HuH-7 (cell line): ENCODE data around the gene PCDH15.

ENCODE experiments used
- DNase-seq: peaks from one replicate; pipeline ENCODE4 v3.0.0; 2011; ENCODE audit warnings: low spot score

Gene PCDH15

DNA sequence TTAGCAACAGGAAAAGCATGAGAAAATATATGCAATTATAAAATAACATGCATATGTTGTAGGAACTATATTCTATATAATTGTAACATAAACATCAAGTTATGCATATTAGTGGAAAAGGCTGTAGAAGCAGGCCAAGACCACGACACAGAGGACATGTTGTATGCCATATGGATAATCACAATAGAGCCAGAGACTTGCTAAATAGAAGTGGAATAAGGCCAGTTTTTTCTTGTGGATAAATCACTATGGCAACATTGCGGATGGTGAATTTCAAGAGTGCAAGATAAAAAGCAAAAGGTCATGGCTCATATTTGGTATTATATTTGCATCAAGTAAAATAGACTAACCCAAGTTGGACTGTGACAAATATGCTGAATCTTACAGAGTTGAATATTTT lies 93.0 kb downstream of the PCDH15 start:
- no peak for DNase-seq

- DNase-seq = no peak
Measured at GRCh38 chr10:54702583-54703485, 98.2 kb downstream of the PCDH15 start.

DNA sequence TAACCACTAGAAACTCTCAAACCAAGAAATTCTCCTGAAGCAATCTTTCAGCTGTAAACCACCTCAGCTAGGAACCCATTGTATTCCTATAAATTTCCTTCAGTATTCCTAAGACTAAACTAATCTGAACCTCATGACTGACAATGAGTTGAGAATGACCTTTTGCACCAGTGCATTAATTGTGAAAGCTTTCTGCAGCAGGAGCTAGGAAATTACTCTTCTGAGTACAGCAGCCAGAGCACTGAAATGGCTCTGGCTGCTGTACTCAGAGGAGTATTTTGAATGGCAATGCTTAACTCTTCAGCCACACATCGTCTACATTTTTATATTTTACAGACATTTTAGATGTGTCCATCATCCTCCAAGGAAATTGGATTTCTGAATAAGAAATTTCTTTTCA lies 109.7 kb downstream of the PCDH15 start:
- no peak for DNase-seq

GRCh38 chr10:54682554-54682953 lies 118.5 kb downstream of the PCDH15 start:
- no peak for DNase-seq

DNA sequence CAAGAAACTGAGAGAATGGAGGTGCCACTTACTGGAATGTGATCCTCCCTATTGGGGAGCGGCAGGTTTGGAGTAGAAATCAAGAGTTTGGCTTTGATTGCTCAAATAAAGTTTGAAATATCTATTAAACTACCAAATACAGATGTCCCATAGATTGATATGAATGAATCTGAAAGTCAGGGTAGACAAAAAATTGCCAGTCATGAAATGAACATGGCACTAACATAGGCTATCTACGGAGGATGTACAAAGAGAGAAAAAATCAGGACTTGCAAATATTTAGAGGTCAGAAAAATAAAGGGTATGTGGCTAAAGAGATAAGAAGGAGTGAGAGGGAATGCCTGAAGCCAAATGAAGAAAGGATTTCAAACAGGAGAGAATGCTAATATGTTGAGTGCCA lies 119.9 kb downstream of the PCDH15 start:
- DNase-seq = no peak

GRCh38 chr10:54667136-54667535 lies 133.9 kb downstream of the PCDH15 start:
- DNase-seq = no peak

DNA sequence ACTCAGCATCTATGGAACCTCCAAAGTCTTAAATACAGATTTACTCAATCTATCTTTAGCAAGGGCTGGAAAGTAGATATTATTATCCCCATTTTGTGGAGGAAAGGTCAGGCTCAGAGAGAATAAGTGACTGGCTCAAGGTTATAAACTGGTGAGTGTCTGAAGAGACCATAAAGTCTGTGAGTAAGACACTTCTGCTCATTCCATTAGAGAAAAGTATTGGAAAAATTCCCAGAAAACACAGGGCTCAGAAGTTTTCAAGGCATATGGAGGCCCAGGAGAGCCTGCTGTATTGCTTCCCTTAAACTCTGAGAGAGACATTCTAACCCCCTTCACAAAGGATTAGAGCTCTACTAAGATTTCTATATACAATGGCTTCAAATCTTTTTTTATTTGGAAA lies 134.8 kb downstream of the PCDH15 start:
- no peak for DNase-seq

GRCh38 chr10:54665095-54665494 lies 135.9 kb downstream of the PCDH15 start:
- DNase-seq = no peak

DNA sequence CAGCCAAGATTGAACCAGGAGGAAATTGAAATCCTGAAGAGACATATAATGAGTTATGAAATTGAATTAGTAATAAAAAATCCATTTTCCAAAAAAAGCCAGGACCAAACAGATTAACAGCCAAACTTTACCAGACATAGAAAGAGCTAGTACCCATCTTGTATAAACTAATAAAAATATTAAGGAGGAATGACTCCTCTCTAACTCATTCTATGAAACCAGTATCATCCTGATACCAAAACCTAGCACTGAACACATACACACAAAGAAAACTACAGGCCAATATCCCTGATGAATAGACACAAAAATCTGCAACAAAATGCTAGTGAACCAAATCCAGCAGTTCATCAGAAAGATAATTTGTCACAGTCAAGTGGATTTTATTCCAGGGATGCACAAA lies 140.6 kb downstream of the PCDH15 start:
- DNase-seq = no peak

DNA sequence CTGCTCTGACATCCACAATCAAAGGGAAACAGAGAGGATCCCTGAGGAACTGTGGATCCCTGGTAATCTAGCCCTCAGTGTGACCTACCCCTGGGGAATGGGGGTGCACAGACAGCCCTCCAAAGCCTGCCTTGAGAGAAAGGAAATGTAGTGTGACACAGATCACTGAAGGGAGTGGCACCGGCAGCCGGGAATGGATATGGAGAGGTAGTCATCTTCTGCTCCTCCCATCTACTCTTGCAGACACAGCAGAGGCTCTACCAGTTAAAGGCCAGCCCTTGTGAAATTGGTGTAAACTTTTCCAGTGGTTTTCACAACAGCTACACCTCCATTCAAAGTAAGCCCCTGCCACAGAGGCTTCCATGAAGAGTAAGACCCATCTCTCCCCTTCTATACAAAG lies 144.4 kb downstream of the PCDH15 start:
- no peak for DNase-seq

- no peak for DNase-seq
Measured at GRCh38 chr10:54653518-54653917, 147.5 kb downstream of the PCDH15 start.

- DNase-seq = no peak
Measured at GRCh38 chr10:54650547-54650946, 150.5 kb downstream of the PCDH15 start.

GRCh38 chr10:54622017-54622416 lies 179.0 kb downstream of the PCDH15 start:
- DNase-seq = no peak

DNA sequence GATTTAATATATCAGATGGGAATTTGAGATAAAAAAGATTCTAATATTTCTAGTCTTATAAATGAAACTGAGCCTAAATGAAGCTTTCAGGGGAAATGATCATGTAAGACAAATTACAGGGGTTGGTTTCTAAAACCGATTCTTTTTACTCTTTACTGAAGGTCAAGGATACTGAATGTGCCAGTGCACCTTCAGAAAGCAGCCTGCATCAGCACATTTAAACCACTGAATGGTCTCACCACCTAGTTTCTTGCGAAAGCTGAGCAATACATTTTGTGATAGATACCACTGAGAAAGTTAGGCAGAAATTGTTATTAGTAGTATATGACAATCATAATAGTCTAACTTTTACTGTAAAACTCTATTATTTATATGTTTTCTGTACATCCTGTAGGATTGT lies 180.7 kb downstream of the PCDH15 start:
- no peak for DNase-seq

GRCh38 chr10:54614072-54614471 lies 187.0 kb downstream of the PCDH15 start:
- DNase-seq = no peak

GRCh38 chr10:54613162-54613561 lies 187.9 kb downstream of the PCDH15 start:
- no peak for DNase-seq

GRCh38 chr10:54609423-54609822 lies 191.6 kb downstream of the PCDH15 start:
- DNase-seq = no peak

GRCh38 chr10:54607983-54608382 lies 193.0 kb downstream of the PCDH15 start:
- no peak for DNase-seq

- DNase-seq = no peak
Measured at GRCh38 chr10:54594289-54594688, 206.7 kb downstream of the PCDH15 start.

DNA sequence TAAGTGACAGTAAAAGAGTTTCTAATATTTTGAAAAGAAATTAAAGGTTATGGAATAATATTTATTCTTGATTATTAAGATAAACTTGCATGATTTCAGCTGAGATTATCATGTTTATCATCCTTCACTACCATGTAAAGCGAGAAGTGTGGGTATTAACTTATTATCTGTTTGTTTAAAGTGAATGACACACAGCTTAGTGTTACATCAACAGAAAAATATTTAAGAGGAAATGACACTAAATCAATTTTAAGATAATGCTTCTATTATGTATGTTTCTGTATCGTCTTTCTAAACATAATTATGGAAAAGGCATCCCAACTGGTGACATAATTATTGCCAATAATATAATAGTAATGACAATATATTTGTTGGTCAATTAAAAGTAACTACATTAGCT lies 213.1 kb downstream of the PCDH15 start:
- DNase-seq = no peak

GRCh38 chr10:54585572-54585971 lies 215.5 kb downstream of the PCDH15 start:
- DNase-seq = no peak

DNA sequence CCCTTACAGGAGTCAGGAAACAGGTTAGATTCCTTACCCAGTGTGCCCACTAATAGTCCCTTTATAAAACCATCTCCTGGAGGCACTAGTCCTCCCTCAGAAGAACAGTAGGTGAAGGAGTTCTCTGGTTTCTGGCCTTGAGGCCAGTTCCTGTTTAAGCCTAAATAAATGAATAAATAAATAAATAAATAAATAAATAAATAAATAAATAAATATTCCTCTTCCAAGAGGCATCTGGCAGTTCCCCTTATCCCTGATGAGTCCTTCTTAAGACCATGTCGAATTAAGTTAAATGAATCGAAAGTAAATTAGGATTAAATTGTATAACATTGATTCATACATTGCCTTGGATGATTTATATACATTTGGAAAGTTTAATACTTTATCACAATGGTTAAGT lies 223.3 kb downstream of the PCDH15 start:
- no peak for DNase-seq

DNA sequence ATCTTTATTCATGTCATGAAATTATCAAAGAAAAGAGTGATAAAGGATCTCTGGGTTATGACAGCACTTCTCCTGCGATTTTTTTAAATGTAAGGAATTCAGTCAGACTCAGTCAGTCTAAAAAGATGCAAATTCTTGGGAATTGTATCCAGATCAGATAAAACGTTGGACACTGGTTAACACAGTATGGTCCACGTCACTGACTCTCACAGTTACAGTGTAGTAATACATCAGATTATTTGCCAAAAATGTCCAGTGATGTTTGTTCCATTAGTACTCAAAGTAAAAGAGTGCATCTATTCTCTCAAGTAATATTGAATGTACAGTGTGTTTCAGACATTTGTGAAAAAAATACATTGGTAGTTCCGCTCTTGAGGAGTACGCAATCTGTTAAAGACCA lies 224.5 kb downstream of the PCDH15 start:
- DNase-seq = no peak

GRCh38 chr10:54559498-54559897 lies 241.5 kb downstream of the PCDH15 start:
- DNase-seq = no peak
